ENCODE measurements around the gene ALX4.

The ALX4 gene

DNA sequence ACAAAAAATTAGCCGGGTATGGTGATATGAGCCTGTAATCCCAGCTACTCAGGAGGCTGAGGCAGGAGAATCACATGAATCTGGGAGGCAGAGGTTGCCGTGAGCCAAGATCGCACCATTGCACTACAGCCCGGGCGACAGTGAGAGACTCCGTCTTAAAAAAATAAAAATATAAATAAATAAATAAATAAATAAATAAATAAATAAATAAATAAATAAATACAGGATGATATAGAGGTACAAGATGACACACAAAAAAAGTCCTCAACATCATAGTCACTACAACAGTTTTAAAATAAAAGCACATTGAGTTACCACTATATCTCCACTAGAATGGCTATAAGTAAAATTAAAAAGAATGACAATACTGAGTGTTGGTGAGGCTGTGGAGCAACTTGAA is 97.8 kb downstream of the ALX4 start (continued):
- TF ChIP-seq, protein P1, sequence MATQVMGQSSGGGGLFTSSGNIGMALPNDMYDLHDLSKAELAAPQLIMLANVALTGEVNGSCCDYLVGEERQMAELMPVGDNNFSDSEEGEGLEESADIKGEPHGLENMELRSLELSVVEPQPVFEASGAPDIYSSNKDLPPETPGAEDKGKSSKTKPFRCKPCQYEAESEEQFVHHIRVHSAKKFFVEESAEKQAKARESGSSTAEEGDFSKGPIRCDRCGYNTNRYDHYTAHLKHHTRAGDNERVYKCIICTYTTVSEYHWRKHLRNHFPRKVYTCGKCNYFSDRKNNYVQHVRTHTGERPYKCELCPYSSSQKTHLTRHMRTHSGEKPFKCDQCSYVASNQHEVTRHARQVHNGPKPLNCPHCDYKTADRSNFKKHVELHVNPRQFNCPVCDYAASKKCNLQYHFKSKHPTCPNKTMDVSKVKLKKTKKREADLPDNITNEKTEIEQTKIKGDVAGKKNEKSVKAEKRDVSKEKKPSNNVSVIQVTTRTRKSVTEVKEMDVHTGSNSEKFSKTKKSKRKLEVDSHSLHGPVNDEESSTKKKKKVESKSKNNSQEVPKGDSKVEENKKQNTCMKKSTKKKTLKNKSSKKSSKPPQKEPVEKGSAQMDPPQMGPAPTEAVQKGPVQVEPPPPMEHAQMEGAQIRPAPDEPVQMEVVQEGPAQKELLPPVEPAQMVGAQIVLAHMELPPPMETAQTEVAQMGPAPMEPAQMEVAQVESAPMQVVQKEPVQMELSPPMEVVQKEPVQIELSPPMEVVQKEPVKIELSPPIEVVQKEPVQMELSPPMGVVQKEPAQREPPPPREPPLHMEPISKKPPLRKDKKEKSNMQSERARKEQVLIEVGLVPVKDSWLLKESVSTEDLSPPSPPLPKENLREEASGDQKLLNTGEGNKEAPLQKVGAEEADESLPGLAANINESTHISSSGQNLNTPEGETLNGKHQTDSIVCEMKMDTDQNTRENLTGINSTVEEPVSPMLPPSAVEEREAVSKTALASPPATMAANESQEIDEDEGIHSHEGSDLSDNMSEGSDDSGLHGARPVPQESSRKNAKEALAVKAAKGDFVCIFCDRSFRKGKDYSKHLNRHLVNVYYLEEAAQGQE (tag by site-specific recombination; IDR thresholded peaks at IDR 0.05), result peak; percentile 37; the same call in 1 of the 2 replicates
- no peak for TF ChIP-seq ZNF391 (tag by site-specific recombination; IDR thresholded peaks at IDR 0.05; ENCODE audit: borderline replicate concordance, low read depth)
- TF ChIP-seq, protein P2, sequence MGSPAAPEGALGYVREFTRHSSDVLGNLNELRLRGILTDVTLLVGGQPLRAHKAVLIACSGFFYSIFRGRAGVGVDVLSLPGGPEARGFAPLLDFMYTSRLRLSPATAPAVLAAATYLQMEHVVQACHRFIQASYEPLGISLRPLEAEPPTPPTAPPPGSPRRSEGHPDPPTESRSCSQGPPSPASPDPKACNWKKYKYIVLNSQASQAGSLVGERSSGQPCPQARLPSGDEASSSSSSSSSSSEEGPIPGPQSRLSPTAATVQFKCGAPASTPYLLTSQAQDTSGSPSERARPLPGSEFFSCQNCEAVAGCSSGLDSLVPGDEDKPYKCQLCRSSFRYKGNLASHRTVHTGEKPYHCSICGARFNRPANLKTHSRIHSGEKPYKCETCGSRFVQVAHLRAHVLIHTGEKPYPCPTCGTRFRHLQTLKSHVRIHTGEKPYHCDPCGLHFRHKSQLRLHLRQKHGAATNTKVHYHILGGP (tag by site-specific recombination; IDR thresholded peaks at IDR 0.05), result no peak
- TF ChIP-seq, protein P3, sequence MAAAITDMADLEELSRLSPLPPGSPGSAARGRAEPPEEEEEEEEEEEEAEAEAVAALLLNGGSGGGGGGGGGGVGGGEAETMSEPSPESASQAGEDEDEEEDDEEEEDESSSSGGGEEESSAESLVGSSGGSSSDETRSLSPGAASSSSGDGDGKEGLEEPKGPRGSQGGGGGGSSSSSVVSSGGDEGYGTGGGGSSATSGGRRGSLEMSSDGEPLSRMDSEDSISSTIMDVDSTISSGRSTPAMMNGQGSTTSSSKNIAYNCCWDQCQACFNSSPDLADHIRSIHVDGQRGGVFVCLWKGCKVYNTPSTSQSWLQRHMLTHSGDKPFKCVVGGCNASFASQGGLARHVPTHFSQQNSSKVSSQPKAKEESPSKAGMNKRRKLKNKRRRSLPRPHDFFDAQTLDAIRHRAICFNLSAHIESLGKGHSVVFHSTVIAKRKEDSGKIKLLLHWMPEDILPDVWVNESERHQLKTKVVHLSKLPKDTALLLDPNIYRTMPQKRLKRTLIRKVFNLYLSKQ (tag by site-specific recombination; IDR thresholded peaks at IDR 0.05; ENCODE audit: borderline replicate concordance), result no peak
- TF ChIP-seq ZNF362 (tag by site-specific recombination; IDR thresholded peaks at IDR 0.05), result no peak
- TF ChIP-seq ZNF555 (tag by site-specific recombination; conservative IDR thresholded peaks at IDR 0.05), result peak; percentile 71
- no peak for TF ChIP-seq ZNF580 (tag by site-specific recombination; IDR thresholded peaks at IDR 0.05)
- TF ChIP-seq ZNF211 (tag by site-specific recombination; IDR thresholded peaks at IDR 0.05; ENCODE audit: low read depth), result no peak
- TF ChIP-seq ZFP3 (tag by site-specific recombination; IDR thresholded peaks at IDR 0.05; ENCODE audit: low read depth), result no peak
- TF ChIP-seq ZNF112 (tag by site-specific recombination; IDR thresholded peaks at IDR 0.05), result no peak
- TF ChIP-seq SCRT1 (tag by site-specific recombination; IDR thresholded peaks at IDR 0.05; ENCODE audit: borderline replicate concordance), result no peak
- TF ChIP-seq GFI1B (tag by site-specific recombination; IDR thresholded peaks at IDR 0.05), result no peak
- TF ChIP-seq ZNF404 (tag by site-specific recombination; IDR thresholded peaks at IDR 0.05), result no peak
- no peak for TF ChIP-seq ZNF10 (tag by site-specific recombination; IDR thresholded peaks at IDR 0.05)
- TF ChIP-seq ZNF394 (tag by site-specific recombination; IDR thresholded peaks at IDR 0.05; ENCODE audit: borderline replicate concordance), result peak; percentile 71; the same call in 1 of the 2 replicates
- TF ChIP-seq TCF7L2 (IDR thresholded peaks at IDR 0.05; ENCODE audit: borderline replicate concordance, low read depth, low read length), result no peak
- no peak for TF ChIP-seq ZNF239 (tag by site-specific recombination; IDR thresholded peaks at IDR 0.05)
- no peak for TF ChIP-seq ZBTB26 (tag by site-specific recombination; optimal IDR thresholded peaks at IDR 0.05)
- no peak for TF ChIP-seq ZNF157 (tag by site-specific recombination; IDR thresholded peaks at IDR 0.05)
- no peak for TF ChIP-seq ZNF121 (tag by site-specific recombination; IDR thresholded peaks at IDR 0.05)
- TF ChIP-seq ZBTB21 (tag by site-specific recombination; IDR thresholded peaks at IDR 0.05), result 0 out of 2 replicates have a peak, but pooled peaks have one; percentile 14
- no peak for TF ChIP-seq ZNF585B (tag by site-specific recombination; IDR thresholded peaks at IDR 0.05)
- no peak for TF ChIP-seq INSM2 (tag by site-specific recombination; IDR thresholded peaks at IDR 0.05)
- no peak for TF ChIP-seq ZNF768 (tag by site-specific recombination; IDR thresholded peaks at IDR 0.05)
